GM19372 (cell line): ENCODE measurements around the gene NRBF2.

Experiments
- ATAC-seq: cut with Tn5 transposase; IDR thresholded peaks from one replicate; pipeline ENCODE4 v1.9.1; 2021; ENCODE audit warnings: mild to moderate bottlenecking, low read depth, moderate library complexity; ENCODE audit not compliant: unreplicated experiment

Gene NRBF2

DNA sequence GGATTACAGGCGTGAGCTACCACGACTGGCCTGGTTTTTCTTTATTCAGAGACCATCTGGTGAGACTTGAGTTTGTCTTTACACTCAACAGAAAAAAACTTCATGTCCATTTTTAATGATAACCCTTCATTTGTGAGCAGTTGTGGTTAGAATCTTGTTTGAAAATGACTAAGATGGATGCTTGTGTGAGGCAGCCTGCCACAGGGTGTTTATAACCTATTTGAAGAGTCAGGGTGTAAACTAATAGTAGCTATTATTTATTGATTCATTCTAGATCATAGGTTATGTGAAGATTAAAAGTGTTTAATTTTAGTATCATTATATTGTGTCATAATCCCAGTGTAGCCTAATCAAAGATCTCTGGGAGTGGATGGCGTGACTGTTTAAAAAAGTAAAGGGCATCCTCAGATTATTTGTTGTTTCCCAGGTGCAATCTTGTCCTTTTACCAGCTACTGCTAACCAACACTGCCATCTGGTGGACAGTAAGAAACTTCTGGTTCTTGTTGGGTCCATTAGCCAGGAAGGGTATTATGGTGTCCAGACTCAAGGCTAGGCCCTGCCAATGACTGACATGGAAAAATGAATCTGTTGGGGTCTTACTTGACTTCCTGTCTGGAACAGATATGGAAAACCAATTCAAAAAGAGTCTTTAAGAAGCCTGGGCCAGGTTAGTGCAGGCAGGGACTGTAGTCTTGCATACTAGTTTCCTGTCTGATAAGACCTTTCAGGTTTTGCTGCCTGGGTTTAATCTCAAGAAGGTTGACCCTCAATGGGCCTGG lies 24.9 kb downstream of the NRBF2 start:
- ATAC-seq = peak; percentile 63

GRCh38 chr10:63161592-63161991 lies 28.5 kb downstream of the NRBF2 start:
- ATAC-seq = no peak

DNA sequence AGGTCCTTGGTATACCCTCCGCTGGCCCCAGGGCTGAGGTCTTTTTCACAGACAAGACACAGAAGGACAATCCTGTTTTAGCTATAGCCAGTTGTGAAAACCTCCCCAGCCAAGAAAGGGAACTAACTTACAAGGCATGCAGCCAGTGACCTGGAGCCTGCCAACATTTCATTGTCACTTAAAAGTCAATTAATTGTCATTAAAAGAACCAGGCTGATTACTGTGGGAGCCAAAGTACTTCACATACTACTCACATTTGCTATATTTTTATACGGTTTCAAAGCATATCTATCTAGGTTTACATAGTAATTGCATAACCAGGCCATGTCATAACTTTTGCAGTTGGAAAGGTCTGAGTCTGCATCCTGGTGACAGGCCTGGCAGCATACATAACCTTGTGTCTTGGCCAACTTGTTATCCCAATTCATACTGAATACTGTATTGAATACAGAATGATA lies 31.1 kb downstream of the NRBF2 start:
- ATAC-seq = no peak

GRCh38 chr10:63165249-63165648 lies 32.1 kb downstream of the NRBF2 start:
- ATAC-seq = no peak

- peak; percentile 70 for ATAC-seq
Measured at GRCh38 chr10:63166742-63167258, 33.7 kb downstream of the NRBF2 start.

- ATAC-seq = no peak
Measured at GRCh38 chr10:63168821-63169462, 35.8 kb downstream of the NRBF2 start.

- no peak for ATAC-seq
Measured at GRCh38 chr10:63169624-63170023, 36.5 kb downstream of the NRBF2 start.

GRCh38 chr10:63171255-63171855 lies 38.2 kb downstream of the NRBF2 start:
- no peak for ATAC-seq

GRCh38 chr10:63171926-63172325 lies 38.8 kb downstream of the NRBF2 start:
- no peak for ATAC-seq

DNA sequence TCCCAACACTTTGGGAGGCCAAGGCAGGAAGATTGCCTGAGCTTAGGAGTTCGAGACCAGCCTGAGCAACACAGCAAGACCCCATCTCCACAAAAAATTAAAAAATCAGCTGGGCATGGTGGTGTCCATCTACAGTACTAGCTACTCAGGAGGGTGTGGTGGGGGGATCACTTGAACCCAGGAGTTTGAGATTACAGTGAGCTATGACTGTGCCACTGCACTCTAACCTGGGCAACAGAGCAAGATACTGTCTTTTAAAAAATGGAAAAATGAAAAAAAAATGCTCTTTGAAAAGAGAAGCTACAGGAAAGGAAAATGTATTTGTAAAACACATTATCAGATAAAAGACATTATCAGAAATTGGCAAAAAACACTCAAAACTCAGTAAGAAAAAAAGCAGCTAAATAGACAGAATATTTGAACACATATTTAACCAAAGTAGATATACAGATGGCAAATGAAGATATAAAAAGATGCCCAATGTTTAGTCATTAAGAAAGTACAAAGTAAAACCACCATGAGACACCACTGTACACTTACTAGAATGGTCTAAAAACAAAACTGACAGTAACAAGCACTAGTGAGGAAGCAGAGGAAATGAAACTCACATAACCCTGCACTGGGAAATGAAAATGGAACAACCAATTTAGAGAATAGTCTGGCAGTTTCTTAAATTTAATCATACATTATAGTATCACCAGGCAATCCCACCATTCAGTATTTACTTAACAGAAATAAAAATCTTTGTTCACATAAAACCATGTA lies 40.5 kb downstream of the NRBF2 start:
- peak; percentile 98 for ATAC-seq

DNA sequence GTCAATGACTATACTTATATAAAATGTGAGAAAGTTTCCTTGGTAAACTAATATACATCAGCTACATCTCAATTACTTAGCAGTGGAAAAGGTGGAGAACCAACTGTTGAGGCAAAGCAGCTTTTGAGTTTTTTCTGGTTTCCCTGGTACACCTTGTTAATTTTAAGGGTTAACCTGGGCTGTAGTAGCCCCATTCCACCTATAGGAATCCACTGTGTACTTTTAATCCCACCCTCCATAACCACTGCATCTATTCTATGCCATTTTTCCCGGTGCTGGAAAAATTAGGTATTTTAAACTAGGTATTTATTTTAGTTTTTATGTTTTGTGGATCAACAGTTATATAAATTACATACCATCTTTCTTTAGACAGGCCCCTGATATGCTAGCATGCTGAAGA lies 42.4 kb downstream of the NRBF2 start:
- ATAC-seq = no peak

DNA sequence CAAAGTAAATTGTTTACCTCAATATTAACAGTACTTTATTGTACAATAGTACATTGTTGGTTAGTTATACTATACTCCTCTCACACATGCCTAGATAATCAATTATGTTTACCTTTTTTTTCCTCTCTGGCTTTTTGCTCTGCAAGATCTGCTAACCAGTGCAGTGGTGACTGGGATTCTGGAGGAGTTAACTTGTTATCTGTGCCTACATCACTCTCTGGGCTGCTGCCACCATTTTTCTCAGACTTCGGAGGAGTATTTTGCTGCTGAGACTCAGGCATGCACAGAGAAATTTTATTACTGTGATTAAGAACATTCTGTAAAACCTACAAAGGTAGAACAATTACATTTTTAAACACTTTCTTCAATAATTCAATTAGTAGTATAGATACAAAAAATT lies 59.7 kb downstream of the NRBF2 start:
- ATAC-seq = no peak

DNA sequence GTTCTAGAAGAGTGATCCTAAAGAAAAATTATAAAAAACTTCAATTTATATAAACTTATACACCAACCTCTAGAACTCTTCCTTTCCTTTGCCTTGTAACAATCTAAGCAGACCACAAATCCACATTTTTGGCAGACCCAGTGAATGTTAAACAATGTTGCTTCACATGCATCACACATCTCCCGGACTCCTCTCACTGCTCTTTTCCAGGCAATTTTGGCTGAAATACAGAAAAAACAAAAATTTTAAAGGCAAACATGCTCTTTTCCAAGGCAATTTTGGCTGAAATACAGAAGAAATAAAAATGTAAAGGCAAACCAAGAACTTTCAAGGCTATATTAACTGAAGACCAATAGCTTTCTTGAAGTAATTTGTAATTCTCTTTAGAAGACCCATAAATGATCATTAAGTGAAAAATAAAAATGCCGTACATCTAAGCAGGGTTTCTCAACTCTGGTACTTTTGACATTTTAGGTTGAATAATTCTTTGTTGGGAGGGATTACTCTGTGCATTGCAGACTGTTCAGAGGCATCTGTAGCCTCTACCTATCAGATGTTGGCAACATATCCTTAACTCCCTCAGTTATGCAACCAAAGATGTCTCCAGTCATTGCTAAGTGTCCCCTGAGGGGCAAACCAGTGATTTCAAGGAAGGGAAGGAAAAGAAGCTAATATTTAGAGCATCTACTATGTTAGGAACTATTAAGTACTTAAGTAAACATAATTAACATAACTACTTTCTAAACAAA lies 64.4 kb downstream of the NRBF2 start:
- no peak for ATAC-seq

DNA sequence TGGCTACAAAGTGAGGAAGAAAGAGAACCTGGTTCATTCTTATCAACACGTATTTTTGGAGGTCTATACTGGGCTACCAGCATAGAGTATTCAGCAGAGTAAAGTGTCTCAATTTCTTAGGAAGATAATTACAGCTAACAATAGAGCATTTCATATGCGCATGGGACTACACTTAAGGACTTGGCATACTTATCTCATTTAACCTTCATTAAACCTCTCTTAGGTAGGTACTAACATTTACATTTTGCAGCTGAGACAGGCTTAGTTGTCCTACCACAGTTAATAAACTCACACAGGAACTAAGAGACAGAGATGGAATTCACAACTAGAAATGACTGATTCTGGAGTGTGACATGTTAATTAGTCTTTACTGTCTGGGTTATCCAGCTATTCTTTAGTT lies 66.6 kb downstream of the NRBF2 start:
- no peak for ATAC-seq

- no peak for ATAC-seq
Measured at GRCh38 chr10:63200431-63200830, 67.3 kb downstream of the NRBF2 start.

DNA sequence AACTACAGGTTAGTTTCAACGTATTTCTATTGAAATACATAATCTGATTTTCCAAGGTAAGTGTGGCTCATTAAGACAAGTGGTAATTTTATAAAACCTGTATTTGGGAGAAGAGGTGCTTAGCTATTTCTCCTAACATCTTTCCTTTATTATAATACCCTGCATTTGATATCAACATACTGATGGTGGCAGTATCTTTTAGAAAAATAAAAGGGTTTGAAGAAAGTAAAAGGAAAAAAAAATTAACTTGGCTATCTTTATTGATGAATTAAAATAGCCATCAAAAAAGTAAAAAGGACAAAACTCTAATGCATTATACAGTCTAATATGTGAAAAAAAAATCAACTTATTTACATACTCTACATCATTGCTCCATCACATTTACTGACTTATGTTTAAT lies 68.0 kb downstream of the NRBF2 start:
- no peak for ATAC-seq
